HepG2 (cell line): ENCODE results near the gene SERPINF2. TPM values are rescaled to one million over a fixed set of nuclear protein-coding genes. Genes with fewer than 3 reads are reported as not detected.

ENCODE experiments used
- CHD2 ChIP-seq: IDR thresholded peaks from 2 replicates; pipeline ENCODE4 v1.6.1; 2011; ENCODE audit warnings: low read depth, low read length, improper control_type of control experiment
- ELF1 ChIP-seq: sonication (generic); formaldehyde crosslinking; IDR thresholded peaks from 2 replicates; pipeline ENCODE4 v1.4.0; 2020; ENCODE audit warnings: missing genetic modification reagents
- ETV5 ChIP-seq: IDR thresholded peaks from 2 replicates; pipeline ENCODE4 v1.6.1; 2018; ENCODE audit warnings: missing biosample characterization, missing genetic modification reagents, inconsistent platforms, borderline replicate concordance
- HES4 ChIP-seq: sonication (generic); formaldehyde crosslinking; IDR thresholded peaks from 2 replicates; pipeline ENCODE4 v1.9.0; 2021; ENCODE audit warnings: mild to moderate bottlenecking, missing genetic modification reagents, borderline replicate concordance
- KLF9 ChIP-seq: IDR thresholded peaks from 2 replicates; pipeline ENCODE4 v1.6.1; 2016; ENCODE audit warnings: low read depth
- MEF2D ChIP-seq: sonication (generic); formaldehyde crosslinking; IDR thresholded peaks from 2 replicates; pipeline ENCODE4 v1.5.1; 2020; ENCODE audit warnings: mild to moderate bottlenecking, missing genetic modification reagents
- MIXL1 ChIP-seq: IDR thresholded peaks from 2 replicates; pipeline ENCODE4 v1.6.1; 2016
- PATZ1 ChIP-seq: sonication (generic); formaldehyde crosslinking; IDR thresholded peaks from 2 replicates; pipeline ENCODE4 v1.4.0; 2020; ENCODE audit warnings: missing genetic modification reagents
- PTBP1 ChIP-seq: fragments of 200-400 bp; formaldehyde crosslinking; IDR thresholded peaks from 2 replicates; pipeline ENCODE4 v1.6.1; 2018; ENCODE audit warnings: low read length, low read depth; ENCODE audit not compliant: poor library complexity, severe bottlenecking
- RAD51 ChIP-seq: fragments of 450-650 bp; IDR thresholded peaks from 2 replicates; pipeline ENCODE4 v1.6.1; 2016; ENCODE audit warnings: borderline replicate concordance
- RORA ChIP-seq: sonication (generic); formaldehyde crosslinking; IDR thresholded peaks from 2 replicates; pipeline ENCODE4 v1.5.0; 2020; ENCODE audit warnings: mild to moderate bottlenecking, missing genetic modification reagents, moderate library complexity
- SALL1 ChIP-seq: sonication (generic); formaldehyde crosslinking; IDR thresholded peaks from 2 replicates; pipeline ENCODE4 v1.8.0; 2022; ENCODE audit warnings: mild to moderate bottlenecking, missing genetic modification reagents
- TAF15 ChIP-seq: fragments of 200-400 bp; formaldehyde crosslinking; IDR thresholded peaks from one replicate; pipeline ENCODE4 v1.6.1; 2018; ENCODE audit warnings: mild to moderate bottlenecking, low read depth, low read length; ENCODE audit not compliant: poor library complexity, severe bottlenecking
- ZIK1 ChIP-seq: sonication (generic); formaldehyde crosslinking; IDR thresholded peaks from 2 replicates; pipeline ENCODE4 v1.5.0; 2020; ENCODE audit warnings: mild to moderate bottlenecking, low read depth, missing genetic modification reagents, borderline replicate concordance
- ZNF136 ChIP-seq: sonication (generic); formaldehyde crosslinking; IDR thresholded peaks from 2 replicates; pipeline ENCODE4 v1.8.1; 2022; ENCODE audit warnings: low read depth, mild to moderate bottlenecking, moderate library complexity, missing genetic modification reagents
- ZNF264 ChIP-seq: sonication (generic); formaldehyde crosslinking; IDR thresholded peaks from 2 replicates; pipeline ENCODE4 v1.4.0; 2020; ENCODE audit warnings: missing genetic modification reagents
- ZNF326 ChIP-seq: sonication (generic); formaldehyde crosslinking; IDR thresholded peaks from 2 replicates; pipeline ENCODE4 v1.4.0; 2020; ENCODE audit warnings: missing genetic modification reagents, borderline replicate concordance
- ZNF841 ChIP-seq: sonication (generic); formaldehyde crosslinking; IDR thresholded peaks from 2 replicates; pipeline ENCODE4 v1.8.1; 2023; ENCODE audit warnings: missing genetic modification reagents, borderline replicate concordance
- polyA plus RNA-seq, 8 experiments: library from polyadenylated mRNA; depleted of rRNA in 3 of 8; stranded (reverse) in 7 of 8; unstranded in 1 of 8; fragments of >200 nt; fragmentation: Illumina TruSeq in 4 of 8; extraction: Trizol in 4 of 8; gene quantifications; 2 replicates each; pipeline versions ENCODE4 v1.2.1 to v1.2.3, GENCODE V29; 2011 to 2016; ENCODE audit warnings: low read depth in 4 of 8, missing spikeins in 1 of 8, mixed read lengths in 1 of 8; ENCODE audit not compliant: insufficient read depth in 1 of 8
- total RNA-seq, 5 experiments: library from RNA; depleted of rRNA; stranded (reverse); fragments of >200 nt; fragmentation: Illumina TruSeq; extraction: Trizol; gene quantifications; 2 replicates each; pipeline ENCODE4 v1.2.3, GENCODE V29; 2016; ENCODE audit warnings: low read depth in 1 of 5
- TF ChIP-seq, protein P1 (sequence below): sonication (generic); formaldehyde crosslinking; IDR thresholded peaks from 2 replicates; pipeline ENCODE4 v1.4.0; 2020; ENCODE audit warnings: missing genetic modification reagents, borderline replicate concordance
- TF ChIP-seq, protein P2 (sequence below): sonication (generic); formaldehyde crosslinking; IDR thresholded peaks from 2 replicates; pipeline ENCODE4 v1.4.0; 2020; ENCODE audit warnings: missing genetic modification reagents

The SERPINF2 gene
- total and polyA plus RNA-seq, 2 of the 13 experiments (the other 11 are each of a cell fraction or from before 2014, with no cell fraction given), result 309 to 548 TPM

DNA sequence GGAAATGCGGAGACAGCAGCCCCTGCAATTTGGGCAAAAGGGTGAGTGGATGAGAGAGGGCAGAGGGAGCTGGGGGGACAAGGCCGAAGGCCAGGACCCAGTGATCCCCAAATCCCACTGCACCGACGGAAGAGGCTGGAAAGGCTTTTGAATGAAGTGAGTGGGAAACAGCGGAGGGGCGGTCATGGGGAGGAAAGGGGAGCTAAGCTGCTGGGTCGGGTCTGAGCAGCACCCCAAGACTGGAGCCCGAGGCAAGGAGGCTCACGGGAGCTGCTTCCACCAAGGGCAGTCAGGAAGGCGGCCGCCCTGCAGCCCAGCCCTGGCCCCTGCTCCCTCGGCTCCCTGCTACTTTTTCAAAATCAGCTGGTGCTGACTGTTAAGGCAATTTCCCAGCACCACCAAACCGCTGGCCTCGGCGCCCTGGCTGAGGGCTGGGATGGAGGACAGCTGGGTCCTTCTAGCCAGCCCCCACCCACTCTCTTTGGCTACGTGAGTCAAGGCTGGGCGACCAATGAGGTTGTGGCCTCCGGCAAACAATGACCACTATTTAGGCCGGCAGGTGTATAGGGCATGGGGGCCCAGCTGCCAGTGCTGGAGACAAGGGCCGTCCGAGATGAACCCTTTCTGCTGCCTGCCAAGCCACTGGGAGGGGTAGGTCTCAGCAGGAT is 19.7 kb downstream of the SERPINF2 start (continued):
- TF ChIP-seq ZNF136 (no peak), PTBP1 (no peak), TAF15 (no peak), CHD2 (no peak), SALL1 (CRISPR knock-in tag) (0 out of 2 replicates have a peak, but pooled peaks have one; percentile 1), PATZ1 (no peak), ELF1 (CRISPR knock-in tag) (no peak), ZIK1 (no peak), KLF9 (CRISPR knock-in tag) (no peak), HES4 (no peak; the same call in 1 of the 2 replicates), ZNF264 (0 out of 2 replicates have a peak, but pooled peaks have one; percentile 13), ZNF326 (CRISPR knock-in tag) (no peak), RORA (no peak), RAD51 (no peak), MEF2D (CRISPR knock-in tag) (no peak), ZNF841 (no peak), ETV5 (CRISPR knock-in tag) (no peak; the same call in none of the 2 replicates), MIXL1 (CRISPR knock-in tag) (no peak)
- TF ChIP-seq, protein P1, sequence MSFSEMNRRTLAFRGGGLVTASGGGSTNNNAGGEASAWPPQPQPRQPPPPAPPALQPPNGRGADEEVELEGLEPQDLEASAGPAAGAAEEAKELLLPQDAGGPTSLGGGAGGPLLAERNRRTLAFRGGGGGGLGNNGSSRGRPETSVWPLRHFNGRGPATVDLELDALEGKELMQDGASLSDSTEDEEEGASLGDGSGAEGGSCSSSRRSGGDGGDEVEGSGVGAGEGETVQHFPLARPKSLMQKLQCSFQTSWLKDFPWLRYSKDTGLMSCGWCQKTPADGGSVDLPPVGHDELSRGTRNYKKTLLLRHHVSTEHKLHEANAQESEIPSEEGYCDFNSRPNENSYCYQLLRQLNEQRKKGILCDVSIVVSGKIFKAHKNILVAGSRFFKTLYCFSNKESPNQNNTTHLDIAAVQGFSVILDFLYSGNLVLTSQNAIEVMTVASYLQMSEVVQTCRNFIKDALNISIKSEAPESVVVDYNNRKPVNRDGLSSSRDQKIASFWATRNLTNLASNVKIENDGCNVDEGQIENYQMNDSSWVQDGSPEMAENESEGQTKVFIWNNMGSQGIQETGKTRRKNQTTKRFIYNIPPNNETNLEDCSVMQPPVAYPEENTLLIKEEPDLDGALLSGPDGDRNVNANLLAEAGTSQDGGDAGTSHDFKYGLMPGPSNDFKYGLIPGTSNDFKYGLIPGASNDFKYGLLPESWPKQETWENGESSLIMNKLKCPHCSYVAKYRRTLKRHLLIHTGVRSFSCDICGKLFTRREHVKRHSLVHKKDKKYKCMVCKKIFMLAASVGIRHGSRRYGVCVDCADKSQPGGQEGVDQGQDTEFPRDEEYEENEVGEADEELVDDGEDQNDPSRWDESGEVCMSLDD (CRISPR knock-in tag), result no peak
- TF ChIP-seq, protein P2, sequence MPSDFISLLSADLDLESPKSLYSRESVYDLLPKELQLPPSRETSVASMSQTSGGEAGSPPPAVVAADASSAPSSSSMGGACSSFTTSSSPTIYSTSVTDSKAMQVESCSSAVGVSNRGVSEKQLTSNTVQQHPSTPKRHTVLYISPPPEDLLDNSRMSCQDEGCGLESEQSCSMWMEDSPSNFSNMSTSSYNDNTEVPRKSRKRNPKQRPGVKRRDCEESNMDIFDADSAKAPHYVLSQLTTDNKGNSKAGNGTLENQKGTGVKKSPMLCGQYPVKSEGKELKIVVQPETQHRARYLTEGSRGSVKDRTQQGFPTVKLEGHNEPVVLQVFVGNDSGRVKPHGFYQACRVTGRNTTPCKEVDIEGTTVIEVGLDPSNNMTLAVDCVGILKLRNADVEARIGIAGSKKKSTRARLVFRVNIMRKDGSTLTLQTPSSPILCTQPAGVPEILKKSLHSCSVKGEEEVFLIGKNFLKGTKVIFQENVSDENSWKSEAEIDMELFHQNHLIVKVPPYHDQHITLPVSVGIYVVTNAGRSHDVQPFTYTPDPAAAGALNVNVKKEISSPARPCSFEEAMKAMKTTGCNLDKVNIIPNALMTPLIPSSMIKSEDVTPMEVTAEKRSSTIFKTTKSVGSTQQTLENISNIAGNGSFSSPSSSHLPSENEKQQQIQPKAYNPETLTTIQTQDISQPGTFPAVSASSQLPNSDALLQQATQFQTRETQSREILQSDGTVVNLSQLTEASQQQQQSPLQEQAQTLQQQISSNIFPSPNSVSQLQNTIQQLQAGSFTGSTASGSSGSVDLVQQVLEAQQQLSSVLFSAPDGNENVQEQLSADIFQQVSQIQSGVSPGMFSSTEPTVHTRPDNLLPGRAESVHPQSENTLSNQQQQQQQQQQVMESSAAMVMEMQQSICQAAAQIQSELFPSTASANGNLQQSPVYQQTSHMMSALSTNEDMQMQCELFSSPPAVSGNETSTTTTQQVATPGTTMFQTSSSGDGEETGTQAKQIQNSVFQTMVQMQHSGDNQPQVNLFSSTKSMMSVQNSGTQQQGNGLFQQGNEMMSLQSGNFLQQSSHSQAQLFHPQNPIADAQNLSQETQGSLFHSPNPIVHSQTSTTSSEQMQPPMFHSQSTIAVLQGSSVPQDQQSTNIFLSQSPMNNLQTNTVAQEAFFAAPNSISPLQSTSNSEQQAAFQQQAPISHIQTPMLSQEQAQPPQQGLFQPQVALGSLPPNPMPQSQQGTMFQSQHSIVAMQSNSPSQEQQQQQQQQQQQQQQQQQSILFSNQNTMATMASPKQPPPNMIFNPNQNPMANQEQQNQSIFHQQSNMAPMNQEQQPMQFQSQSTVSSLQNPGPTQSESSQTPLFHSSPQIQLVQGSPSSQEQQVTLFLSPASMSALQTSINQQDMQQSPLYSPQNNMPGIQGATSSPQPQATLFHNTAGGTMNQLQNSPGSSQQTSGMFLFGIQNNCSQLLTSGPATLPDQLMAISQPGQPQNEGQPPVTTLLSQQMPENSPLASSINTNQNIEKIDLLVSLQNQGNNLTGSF (CRISPR knock-in tag), result peak; percentile 9; the same call in 1 of the 2 replicates
